H1 (cell line): ENCODE results near the gene DCANP1. TPM values are rescaled to one million over a fixed set of nuclear protein-coding genes. Genes with fewer than 3 reads are reported as not detected.

ENCODE experiments used
- CTCF ChIA-PET: fragments of 300-600 bp; sonication (Branson Sonifier 250); formaldehyde crosslinking; loops from one replicate; lab custom pipeline; 2021; ENCODE audit not compliant: partially characterized antibody; lab: Charles Lee
- POLR2A ChIA-PET: fragments of 300-600 bp; sonication (Branson Sonifier 250); formaldehyde crosslinking; loops from one replicate; lab custom pipeline; 2021; ENCODE audit warnings: inconsistent platforms; ENCODE audit not compliant: partially characterized antibody; lab: Charles Lee
- DNase-seq, 2 experiments: peaks; one replicate each; pipeline versions ENCODE4 v3.0.0 to v3.0.0-alpha.2; 2010 to 2022; ENCODE audit warnings: low spot score in 2 of 2, low read depth in 1 of 2, mixed read lengths in 1 of 2
- FAIRE-seq: peaks from 2 replicates; lab custom pipeline; 2011; peaks lifted over from hg19 to GRCh38; lab: Jason Lieb, UNC
- H2AFZ ChIP-seq: 2 replicates; pipeline ENCODE4 v1.8.1; 2012; ENCODE audit warnings: low read length, inconsistent platforms
- H2AK5ac ChIP-seq: 2 replicates; pipeline ENCODE4 v1.6.1; 2013; ENCODE audit warnings: low read depth, low read length
- H2BK120ac ChIP-seq: replicated peaks from 2 replicates; pipeline ENCODE3; 2013; ENCODE audit warnings: low read depth, low read length, inconsistent platforms
- H2BK12ac ChIP-seq: 2 replicates; pipeline ENCODE4 v1.6.1; 2013; ENCODE audit warnings: low read depth, low read length
- H2BK15ac ChIP-seq: 2 replicates; pipeline ENCODE4 v1.6.1; 2013; ENCODE audit warnings: low read length
- H2BK20ac ChIP-seq: 2 replicates; pipeline ENCODE4 v1.6.1; 2013; ENCODE audit warnings: low read length
- H2BK5ac ChIP-seq: 2 replicates; pipeline ENCODE4 v1.6.1; 2013; ENCODE audit warnings: low read depth, low read length
- H3K14ac ChIP-seq: 2 replicates; pipeline ENCODE4 v1.6.1; 2013; ENCODE audit warnings: inconsistent platforms; ENCODE audit not compliant: insufficient read length
- H3K18ac ChIP-seq: 2 replicates; pipeline ENCODE4 v1.6.1; 2013; ENCODE audit warnings: low read length; ENCODE audit errors: extremely low read depth
- H3K23ac ChIP-seq: 2 replicates; pipeline ENCODE4 v1.6.1; 2013; ENCODE audit warnings: inconsistent platforms; ENCODE audit not compliant: insufficient read length
- H3K23me2 ChIP-seq: 2 replicates; pipeline ENCODE4 v1.6.1; 2013; ENCODE audit warnings: low read depth, low read length
- H3K27ac ChIP-seq: 2 replicates; pipeline ENCODE4 v1.6.1; 2011; ENCODE audit warnings: low read depth, low read length, inconsistent platforms
- H3K27me3 ChIP-seq, 4 experiments: replicated peaks in 1 of 4; 1 replicate in 1 of 4; 2 replicates in 3 of 4; pipeline versions ENCODE4 v1.6.1 to v1.8.1; 2011 to 2013; ENCODE audit warnings: low read length in 3 of 4, mild to moderate bottlenecking in 3 of 4, inconsistent platforms in 2 of 4, mixed read lengths in 2 of 4, moderate library complexity in 1 of 4; ENCODE audit not compliant: control insufficient read depth in 3 of 4, insufficient read depth in 3 of 4; ENCODE audit errors: extremely low read depth in 1 of 4
- H3K36me3 ChIP-seq, 4 experiments: 2 replicates each; pipeline versions ENCODE4 v1.6.1 to v1.8.1; 2011 to 2013; ENCODE audit warnings: mild to moderate bottlenecking in 4 of 4, low read length in 3 of 4, moderate library complexity in 2 of 4, control low read depth in 1 of 4, inconsistent platforms in 1 of 4; ENCODE audit not compliant: insufficient read depth in 4 of 4, control insufficient read depth in 2 of 4
- H3K4ac ChIP-seq: replicated peaks from 2 replicates; pipeline ENCODE3; 2013; ENCODE audit warnings: low read length, low read depth, mixed read lengths, inconsistent platforms; ENCODE audit not compliant: insufficient read length
- H3K4me1 ChIP-seq, 4 experiments: replicated peaks in 1 of 4; 1 replicate in 1 of 4; 2 replicates in 3 of 4; pipeline versions ENCODE4 v1.6.1 to v1.8.1; 2011 to 2013; ENCODE audit warnings: low read length in 3 of 4, inconsistent platforms in 2 of 4, mixed read lengths in 1 of 4; ENCODE audit not compliant: insufficient read depth in 4 of 4, control insufficient read depth in 3 of 4
- H3K4me2 ChIP-seq, 2 experiments: 2 replicates each; pipeline versions ENCODE4 v1.6.1 to v1.8.1; 2011 to 2013; ENCODE audit warnings: low read depth in 2 of 2, low read length in 2 of 2, control low read depth in 1 of 2, inconsistent platforms in 1 of 2, mild to moderate bottlenecking in 1 of 2; ENCODE audit not compliant: insufficient read depth in 1 of 2
- H3K4me3 ChIP-seq, 4 experiments: fragments of 200-600, 300-600 bp in 1 of 4; sonication (generic), shearing (Covaris generic), sonication (Bioruptor Twin) in 1 of 4; 2 replicates each; pipeline versions ENCODE4 v1.5.1 to v1.8.1; 2011 to 2016; ENCODE audit warnings: low read length in 4 of 4, low read depth in 3 of 4, control low read depth in 2 of 4, inconsistent platforms in 2 of 4, mild to moderate bottlenecking in 2 of 4, mixed read lengths in 1 of 4, moderate library complexity in 1 of 4; ENCODE audit not compliant: insufficient read depth in 2 of 4; ENCODE audit errors: extremely low read depth in 1 of 4
- H3K56ac ChIP-seq: replicated peaks from 2 replicates; pipeline ENCODE3; 2013; ENCODE audit warnings: low read depth, mild to moderate bottlenecking, mixed read lengths, low read length, inconsistent platforms; ENCODE audit not compliant: insufficient read length
- H3K79me1 ChIP-seq: 2 replicates; pipeline ENCODE4 v1.6.1; 2013; ENCODE audit warnings: low read depth, low read length, control low read depth
- H3K79me2 ChIP-seq, 2 experiments: 2 replicates each; pipeline versions ENCODE4 v1.6.1 to v1.8.1; 2012 to 2013; ENCODE audit warnings: low read length in 2 of 2, mild to moderate bottlenecking in 2 of 2, inconsistent platforms in 1 of 2; ENCODE audit not compliant: insufficient read depth in 2 of 2, control insufficient read depth in 1 of 2
- H3K9ac ChIP-seq, 4 experiments: replicated peaks in 1 of 4; 1 replicate in 1 of 4; 2 replicates in 3 of 4; pipeline versions ENCODE4 v1.6.1 to v1.8.1; 2011 to 2013; ENCODE audit warnings: low read depth in 3 of 4, low read length in 3 of 4, control low read depth in 2 of 4, mild to moderate bottlenecking in 2 of 4, moderate library complexity in 2 of 4, inconsistent platforms in 1 of 4; ENCODE audit errors: extremely low read depth in 1 of 4
- H3K9me3 ChIP-seq, 2 experiments: 2 replicates each; pipeline versions ENCODE4 v1.6.1 to v1.8.1; 2012 to 2013; ENCODE audit warnings: mild to moderate bottlenecking in 2 of 2, moderate library complexity in 2 of 2, control low read depth in 1 of 2, inconsistent platforms in 1 of 2, low read depth in 1 of 2, low read length in 1 of 2, mixed read lengths in 1 of 2; ENCODE audit not compliant: insufficient read depth in 2 of 2
- H4K20me1 ChIP-seq, 2 experiments: replicated peaks in 1 of 2; 2 replicates each; pipeline versions ENCODE3 to v1.8.1; 2011 to 2013; ENCODE audit warnings: inconsistent platforms in 2 of 2, low read length in 2 of 2, mild to moderate bottlenecking in 1 of 2; ENCODE audit not compliant: insufficient read depth in 2 of 2, control insufficient read depth in 1 of 2
- H4K5ac ChIP-seq: 2 replicates; pipeline ENCODE4 v1.6.1; 2013; ENCODE audit warnings: low read length, low read depth, mixed read lengths, inconsistent platforms; ENCODE audit not compliant: insufficient read length
- H4K8ac ChIP-seq: 2 replicates; pipeline ENCODE4 v1.8.0; 2013; ENCODE audit warnings: mild to moderate bottlenecking, moderate library complexity, low read length, inconsistent platforms; ENCODE audit not compliant: insufficient read depth; ENCODE audit errors: extremely low read depth
- H4K91ac ChIP-seq: replicated peaks from 2 replicates; pipeline ENCODE3; 2013; ENCODE audit warnings: low read length, mixed read lengths, inconsistent platforms; ENCODE audit not compliant: insufficient read length
- CHD2 ChIP-seq: IDR thresholded peaks from 2 replicates; pipeline ENCODE4 v1.6.1; 2012; ENCODE audit warnings: low read length, improper control_type of control experiment
- CTBP2 ChIP-seq: IDR thresholded peaks from 2 replicates; pipeline ENCODE4 v1.7.0; 2011; ENCODE audit warnings: borderline replicate concordance, mild to moderate bottlenecking, moderate library complexity, mixed read lengths, low read length; ENCODE audit not compliant: insufficient read depth, insufficient read length
- KDM4A ChIP-seq: IDR thresholded peaks from one replicate; pipeline ENCODE4 v1.7.1; 2012; ENCODE audit warnings: low read depth, mild to moderate bottlenecking, moderate library complexity, low read length, inconsistent platforms; ENCODE audit not compliant: severe bottlenecking
- MAX ChIP-seq: IDR thresholded peaks from 2 replicates; pipeline ENCODE4 v1.6.1; 2012; ENCODE audit warnings: inconsistent platforms
- RBBP5 ChIP-seq: IDR thresholded peaks from 2 replicates; pipeline ENCODE4 v1.7.1; 2012; ENCODE audit warnings: low read depth, mild to moderate bottlenecking, inconsistent platforms, low read length, moderate library complexity, borderline replicate concordance
- RNF2 ChIP-seq: fragments of 200-900, 300-1000 bp; sonication (generic); IDR thresholded peaks from 2 replicates; pipeline ENCODE4 v1.7.1; 2016; ENCODE audit warnings: borderline replicate concordance, low read depth, mild to moderate bottlenecking, antibody characterized with exemption, low read length; ENCODE audit not compliant: poor library complexity, severe bottlenecking; ENCODE audit errors: missing control alignments
- SIRT6 ChIP-seq: IDR thresholded peaks from one replicate; pipeline ENCODE4 v1.7.1; 2012; ENCODE audit warnings: low read length, inconsistent platforms
- SP2 ChIP-seq: IDR thresholded peaks from 2 replicates; pipeline ENCODE4 v1.6.1; 2012; ENCODE audit warnings: mild to moderate bottlenecking, low read length, inconsistent platforms
- TAF1 ChIP-seq: IDR thresholded peaks from 2 replicates; pipeline ENCODE4 v1.6.1; 2011; ENCODE audit warnings: mild to moderate bottlenecking, low read depth, low read length
- WGBS, 2 experiments: shearing (Covaris generic) in 1 of 2; methylation state at CpG; one replicate each; pipeline versions ENCODE4 v1.1.6 to v1.1.7; 2013 to 2015; ENCODE audit warnings: low lambda C conversion rate in 2 of 2, mixed read lengths in 2 of 2, inconsistent platforms in 1 of 2, low coverage in 1 of 2, missing lambda C conversion rate in 1 of 2; ENCODE audit not compliant: insufficient replicate concordance in 2 of 2, insufficient coverage in 1 of 2, insufficient read length in 1 of 2; ENCODE audit errors: extremely low coverage in 1 of 2, missing lambda C conversion rate in 1 of 2; 5-methylcytosine and 5-hydroxymethylcytosine counted together
- polyA plus RNA-seq, 7 experiments: library from polyadenylated mRNA; depleted of rRNA in 3 of 7; stranded (reverse) in 5 of 7; unstranded in 2 of 7; fragments of >200 nt in 5 of 7; fragments of 200-250 nt in 2 of 7; gene quantifications; 1 replicate in 5 of 7; 2 replicates in 1 of 7; 4 replicates in 1 of 7; pipeline versions ENCODE4 v1.2.1 to v1.2.3, GENCODE V29; 2011 to 2013; ENCODE audit warnings: missing spikeins in 2 of 7, mixed read lengths in 2 of 7
- total RNA-seq: library from RNA; stranded (reverse); fragmentation: NEBNext Ultra II Directional; extraction: Animal tissue kit (Norgen Biotek cat#: 25700); gene quantifications from 2 replicates; pipeline ENCODE4 v1.2.1, GENCODE V29; 2021

The DCANP1 gene
- total and polyA plus RNA-seq, 2 of the 8 experiments (the other 6 are each of a cell fraction or from before 2014, with no cell fraction given), result not detected

DNA sequence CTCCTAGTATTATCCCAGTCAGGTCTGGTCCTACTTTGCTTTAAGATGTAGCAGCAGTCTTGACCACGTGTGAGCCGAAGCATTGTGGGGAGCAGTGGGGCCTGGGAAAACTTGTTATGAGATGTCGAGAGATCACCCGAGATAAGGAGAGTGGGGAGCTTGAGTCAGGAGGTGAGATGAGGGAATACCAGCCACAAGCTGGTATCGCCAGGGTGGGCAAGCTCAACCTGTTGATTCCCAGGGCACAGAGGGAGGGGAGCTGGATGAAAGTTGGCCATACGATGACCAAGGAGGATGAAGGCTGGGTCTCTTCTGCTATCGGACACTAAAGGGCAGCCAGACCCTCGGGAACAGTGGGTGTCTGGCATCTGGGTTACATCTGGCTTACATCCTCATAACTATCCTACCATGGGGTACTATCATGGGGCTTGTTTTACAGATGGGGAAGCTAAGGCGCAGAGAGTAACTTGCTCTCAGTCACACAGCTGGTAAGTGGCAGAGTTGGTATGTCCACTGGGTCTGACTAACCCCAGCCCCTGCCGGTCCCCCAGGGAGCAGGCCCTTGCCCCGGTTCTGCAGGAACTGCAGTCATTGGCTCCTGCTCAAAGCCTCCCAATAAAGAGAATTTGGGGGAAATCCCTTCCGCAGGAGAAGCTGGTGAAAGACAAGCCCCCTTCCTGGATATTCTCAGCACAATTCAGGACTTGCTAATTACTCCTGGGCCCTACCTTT lies 18.4 kb upstream of the DCANP1 start:
- no peak overlapping the region for H2AFZ ChIP-seq
- no peak overlapping the region for H2AK5ac ChIP-seq
- H2BK20ac ChIP-seq, result no peak overlapping the region
- POLR2A ChIA-PET, result interaction anchor here (1.0 to 1.6 kb wide), 3 partner anchors 23 to 100 kb away, joined by 3 to 4 read pairs (median 3); no protein-coding TSS in a partner anchor
- H4K91ac ChIP-seq, result no peak overlapping the region
- FAIRE-seq, result no peak
- H4K20me1 ChIP-seq, result peaks cover 3 to 12% of the 10 kb centered on the region in 2 experiments
- H3K18ac ChIP-seq, result 0 out of 2 replicates have a peak overlapping the region, but pooled peaks have one; percentile 48
- H3K9ac ChIP-seq, result no peak overlapping the region
- no peak overlapping the region for H2BK120ac ChIP-seq
- H3K36me3 ChIP-seq, result no peaks in the 10 kb centered on the region
- DNase-seq, result no peak
- H4K8ac ChIP-seq, result no peak overlapping the region
- no peaks in the 10 kb centered on the region for H3K9me3 ChIP-seq
- H2BK15ac ChIP-seq, result no peak overlapping the region
- H3K4me3 ChIP-seq, result peak overlapping the region in 2 of 4 experiments; percentile 0 to 32; a peak in 1 of 8 replicates
- H3K23ac ChIP-seq, result no peak overlapping the region
- H3K27me3 ChIP-seq, result peaks cover 52 to 83% (median 67%) of the 10 kb centered on the region in 4 experiments
- no peak overlapping the region for H2BK5ac ChIP-seq
- H3K4me2 ChIP-seq, result peak overlapping the region; percentile 63 to 81; a peak in 3 of 4 replicates
- H3K23me2 ChIP-seq, result peaks cover 5% of the 10 kb centered on the region
- no peak overlapping the region for H2BK12ac ChIP-seq
- CTCF ChIA-PET, result interaction anchor here (0.6 to 21.6 kb wide), 32 partner anchors 9 to 1728 kb away, joined by 3 to 778 read pairs (median 7); partner anchors contain the start of genes DCANP1, NEUROG1, SLC25A48 and TIFAB
- H3K79me1 ChIP-seq, result no peaks in the 10 kb centered on the region; the same call in 1 of the 2 replicates
- no peak overlapping the region for H3K27ac ChIP-seq
- no peak for TF ChIP-seq TAF1
- TF ChIP-seq SIRT6, result no peak
- no peak for TF ChIP-seq MAX
- no peak for TF ChIP-seq CTBP2
- TF ChIP-seq CHD2, result no peak
- TF ChIP-seq KDM4A, result no peak
- no peak for TF ChIP-seq RNF2
- no peak for TF ChIP-seq RBBP5
- TF ChIP-seq SP2, result no peak
- no peak overlapping the region for H3K56ac ChIP-seq
- no peak overlapping the region for H3K4ac ChIP-seq
- H4K5ac ChIP-seq, result no peak overlapping the region
- WGBS, 2 experiments, result 53% methylated on average over 12 of the region's 12 CpGs; no CpG with 5 or more reads in 1 of the 2 experiments
- no peaks in the 10 kb centered on the region for H3K79me2 ChIP-seq
- H3K4me1 ChIP-seq, result peaks cover 0 to 15% (median 8%) of the 10 kb centered on the region in 4 experiments; a peak in 5 of 7 replicates
- no peak overlapping the region for H3K14ac ChIP-seq
